Adrenal gland (tissue), 5 donors: Measurements from ENCODE around the gene MFAP1.
"Not testable (repeated sequence)": the region's sequence is repeated elsewhere in the genome, so short reads cannot be mapped to it uniquely, and the experiment has no call there.

Source experiments
- CTCF ChIP-seq, 6 experiments: fragments of 450-650 bp in 4 of 6; fragments of 200-600 bp in 2 of 6; sonication (generic) in 1 of 6; IDR thresholded peaks; 1 replicate in 5 of 6; 2 replicates in 1 of 6; pipeline versions ENCODE4 v1.5.1 to v1.8.0; 2016 to 2021; ENCODE audit warnings: antibody characterized with exemption in 6 of 6, mild to moderate bottlenecking in 2 of 6, moderate library complexity in 1 of 6
- POLR2A ChIP-seq, 2 donors: fragments of 450-650 bp; IDR thresholded peaks; one replicate each; pipeline ENCODE4 v1.6.1; 2017; ENCODE audit warnings: antibody characterized with exemption in 2 of 2, mild to moderate bottlenecking in 2 of 2, moderate library complexity in 1 of 2
- donor health status: DM: no; HTN: no; CAD: no.

GRCh38 chr15:43815064-43815463 lies 9.4 kb downstream of the MFAP1 start:
- not testable (repeated sequence) for TF ChIP-seq CTCF, POLR2A (IDR thresholded peaks at IDR 0.05)
